ENCODE results near the gene GSC2. TPM values are rescaled to one million over a fixed set of nuclear protein-coding genes. Genes with fewer than 3 reads are reported as not detected.

GSC2 gene
- total and polyA plus RNA-seq, 9 of the 15 experiments (the other 6 are each of a cell fraction or from before 2014, with no cell fraction given) = not detected

- no peak for TF ChIP-seq ZBTB40 (IDR thresholded peaks at IDR 0.05)
- no peak for TF ChIP-seq ZBTB40 (CRISPR knock-in tag; IDR thresholded peaks at IDR 0.05)
- TF ChIP-seq NBN (IDR thresholded peaks at IDR 0.05; ENCODE audit: low read depth) = no peak; the same call in 1 of the 2 replicates
- TF ChIP-seq ZNF3 (CRISPR knock-in tag; IDR thresholded peaks at IDR 0.05) = no peak
- no peak for TF ChIP-seq BCLAF1 (IDR thresholded peaks at IDR 0.05; ENCODE audit: borderline replicate concordance in 1 of 2, control insufficient read depth in 1 of 2, low read depth in 2 of 2, low read length in 1 of 2)
- TF ChIP-seq ZNF124 (CRISPR knock-in tag; IDR thresholded peaks at IDR 0.05) = no peak
- no peak for TF ChIP-seq ZNF57 (CRISPR knock-in tag; IDR thresholded peaks at IDR 0.05)
- TF ChIP-seq MTA2 (IDR thresholded peaks at IDR 0.05; ENCODE audit: low read depth) = no peak
- TF ChIP-seq FOXO4 (CRISPR knock-in tag; IDR thresholded peaks at IDR 0.05) = no peak
- TF ChIP-seq SFPQ (IDR thresholded peaks at IDR 0.05; ENCODE audit: low read depth, low read length) = no peak
- peak; percentile 19; the same call in 1 of the 2 replicates for TF ChIP-seq MTA3 (IDR thresholded peaks at IDR 0.05; ENCODE audit: borderline replicate concordance)
- no peak for TF ChIP-seq RHOXF2B (CRISPR knock-in tag; conservative IDR thresholded peaks at IDR 0.05)
- no peak for TF ChIP-seq RBFOX2 (IDR thresholded peaks at IDR 0.05; ENCODE audit: low read depth, low read length)
These were observed 40.0 kb downstream of the GSC2 start (continued) for GRCh38 chr22:19110064-19110458.

Measured in K562 (cell line).